Measurements from ENCODE around the gene RAB24.

DNA sequence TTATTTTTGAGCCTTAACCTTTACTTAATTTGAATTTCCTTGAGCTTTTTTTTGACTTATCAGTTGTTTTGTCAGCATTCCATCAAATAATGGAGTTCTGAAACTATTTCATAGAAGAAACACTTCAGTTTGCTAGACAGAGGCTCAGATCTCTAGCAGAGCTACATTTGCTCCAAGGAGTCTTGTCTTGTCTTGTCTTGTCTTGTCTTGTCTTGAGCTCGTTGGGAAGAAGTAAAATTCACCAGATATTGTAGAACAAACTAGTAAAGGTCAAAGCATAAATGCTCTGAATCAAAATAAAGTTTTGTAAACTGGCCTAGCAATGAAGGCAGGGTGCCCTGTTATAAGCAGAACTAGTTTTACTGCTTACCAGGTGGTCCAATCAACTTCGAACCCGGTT, 33.5 kb downstream of the RAB24 start:
- TF ChIP-seq, protein P1, sequence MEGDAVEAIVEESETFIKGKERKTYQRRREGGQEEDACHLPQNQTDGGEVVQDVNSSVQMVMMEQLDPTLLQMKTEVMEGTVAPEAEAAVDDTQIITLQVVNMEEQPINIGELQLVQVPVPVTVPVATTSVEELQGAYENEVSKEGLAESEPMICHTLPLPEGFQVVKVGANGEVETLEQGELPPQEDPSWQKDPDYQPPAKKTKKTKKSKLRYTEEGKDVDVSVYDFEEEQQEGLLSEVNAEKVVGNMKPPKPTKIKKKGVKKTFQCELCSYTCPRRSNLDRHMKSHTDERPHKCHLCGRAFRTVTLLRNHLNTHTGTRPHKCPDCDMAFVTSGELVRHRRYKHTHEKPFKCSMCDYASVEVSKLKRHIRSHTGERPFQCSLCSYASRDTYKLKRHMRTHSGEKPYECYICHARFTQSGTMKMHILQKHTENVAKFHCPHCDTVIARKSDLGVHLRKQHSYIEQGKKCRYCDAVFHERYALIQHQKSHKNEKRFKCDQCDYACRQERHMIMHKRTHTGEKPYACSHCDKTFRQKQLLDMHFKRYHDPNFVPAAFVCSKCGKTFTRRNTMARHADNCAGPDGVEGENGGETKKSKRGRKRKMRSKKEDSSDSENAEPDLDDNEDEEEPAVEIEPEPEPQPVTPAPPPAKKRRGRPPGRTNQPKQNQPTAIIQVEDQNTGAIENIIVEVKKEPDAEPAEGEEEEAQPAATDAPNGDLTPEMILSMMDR (IDR thresholded peaks at IDR 0.05 in 4 of 5, conservative IDR thresholded peaks at IDR 0.05 in 1 of 5): no peak
- TF ChIP-seq POLR2A (IDR thresholded peaks at IDR 0.05): no peak

Measured in gastrocnemius medialis (tissue), 4 donors.